ENCODE measurements around the gene FRMPD1. TPM values are rescaled to one million over a fixed set of nuclear protein-coding genes. Genes with fewer than 3 reads are reported as not detected.
"Not testable (repeated sequence)": the region's sequence is repeated elsewhere in the genome, so short reads cannot be mapped to it uniquely, and the experiment has no call there.

Gene FRMPD1
- total RNA-seq, 2 donors from 2014 or later = 0.33 to 0.55 TPM

DNA sequence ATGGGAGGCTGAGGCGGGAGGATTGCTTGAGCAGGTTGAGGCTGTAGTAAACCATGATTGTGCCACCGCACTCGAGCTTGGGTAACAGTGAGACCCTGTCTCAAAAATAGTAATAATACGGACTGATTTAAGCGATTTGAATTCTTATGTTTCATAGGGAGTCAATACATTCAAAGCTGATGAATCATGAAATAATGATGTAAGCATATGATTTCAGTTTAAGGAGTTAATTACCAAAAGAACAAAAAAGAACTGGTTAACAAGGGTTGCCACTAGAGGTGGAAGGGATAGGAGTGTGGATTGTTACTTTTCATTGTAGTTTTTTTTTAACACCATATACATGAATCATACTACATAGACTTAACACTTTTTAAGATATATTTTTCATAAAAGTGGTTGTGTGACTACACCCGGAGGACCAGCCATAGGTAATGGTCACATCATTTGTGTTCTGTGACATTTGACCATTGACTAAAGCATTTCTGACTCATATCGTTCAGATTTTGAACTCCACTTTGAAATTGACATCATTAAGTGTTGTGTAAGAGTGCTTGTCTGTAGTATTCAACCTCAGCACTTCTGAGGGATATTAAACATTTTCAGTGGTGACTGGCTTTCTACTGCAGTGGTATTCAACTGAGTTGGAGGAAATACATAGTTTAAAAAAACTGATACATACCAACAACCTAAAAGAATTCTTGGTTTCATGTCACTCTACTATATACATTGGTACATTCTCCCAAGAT lies 109.8 kb downstream of the FRMPD1 start:
- H3K4me3 ChIP-seq (ENCODE audit: low read length) = no peak overlapping the region
- peaks cover 7% of the 10 kb centered on the region for H3K36me3 ChIP-seq (ENCODE audit: control insufficient read depth, insufficient read depth, low read length)
- no peak overlapping the region for H3K27ac ChIP-seq (ENCODE audit: low read depth, low read length)
- Mint-ChIP-seq H3K4me1 (peaks cover 7% of the 10 kb centered on the region), H3K36me3 (ENCODE audit: low read depth) (peaks cover 28% of the 10 kb centered on the region), H3K4me3 (no peak overlapping the region), H3K27ac (no peak overlapping the region), H3K9me3 (peaks cover 4% of the 10 kb centered on the region), H3K27me3 (ENCODE audit: insufficient read depth) (no peaks in the 10 kb centered on the region)
- peaks cover 4% of the 10 kb centered on the region for H3K4me1 ChIP-seq (ENCODE audit: control insufficient read depth, insufficient read depth, low read length)
- WGBS, 2 experiments (ENCODE audit: insufficient coverage in 1 of 2, insufficient read length in 1 of 2) = 90 to 96% methylated on average over 7 of the region's 7 CpGs
- no peaks in the 10 kb centered on the region for H3K9me3 ChIP-seq (ENCODE audit: control insufficient read depth, low read length)
- no peaks in the 10 kb centered on the region for H3K27me3 ChIP-seq (ENCODE audit: control insufficient read depth, insufficient read depth, low read length, poor library complexity, severe bottlenecking)
- no peak for DNase-seq
- no peak overlapping the region for H3K9ac ChIP-seq (ENCODE audit: extremely low read depth, low read length, poor library complexity, severe bottlenecking)
- TF ChIP-seq, protein P1, sequence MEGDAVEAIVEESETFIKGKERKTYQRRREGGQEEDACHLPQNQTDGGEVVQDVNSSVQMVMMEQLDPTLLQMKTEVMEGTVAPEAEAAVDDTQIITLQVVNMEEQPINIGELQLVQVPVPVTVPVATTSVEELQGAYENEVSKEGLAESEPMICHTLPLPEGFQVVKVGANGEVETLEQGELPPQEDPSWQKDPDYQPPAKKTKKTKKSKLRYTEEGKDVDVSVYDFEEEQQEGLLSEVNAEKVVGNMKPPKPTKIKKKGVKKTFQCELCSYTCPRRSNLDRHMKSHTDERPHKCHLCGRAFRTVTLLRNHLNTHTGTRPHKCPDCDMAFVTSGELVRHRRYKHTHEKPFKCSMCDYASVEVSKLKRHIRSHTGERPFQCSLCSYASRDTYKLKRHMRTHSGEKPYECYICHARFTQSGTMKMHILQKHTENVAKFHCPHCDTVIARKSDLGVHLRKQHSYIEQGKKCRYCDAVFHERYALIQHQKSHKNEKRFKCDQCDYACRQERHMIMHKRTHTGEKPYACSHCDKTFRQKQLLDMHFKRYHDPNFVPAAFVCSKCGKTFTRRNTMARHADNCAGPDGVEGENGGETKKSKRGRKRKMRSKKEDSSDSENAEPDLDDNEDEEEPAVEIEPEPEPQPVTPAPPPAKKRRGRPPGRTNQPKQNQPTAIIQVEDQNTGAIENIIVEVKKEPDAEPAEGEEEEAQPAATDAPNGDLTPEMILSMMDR (conservative IDR thresholded peaks at IDR 0.05) = no peak

DNA sequence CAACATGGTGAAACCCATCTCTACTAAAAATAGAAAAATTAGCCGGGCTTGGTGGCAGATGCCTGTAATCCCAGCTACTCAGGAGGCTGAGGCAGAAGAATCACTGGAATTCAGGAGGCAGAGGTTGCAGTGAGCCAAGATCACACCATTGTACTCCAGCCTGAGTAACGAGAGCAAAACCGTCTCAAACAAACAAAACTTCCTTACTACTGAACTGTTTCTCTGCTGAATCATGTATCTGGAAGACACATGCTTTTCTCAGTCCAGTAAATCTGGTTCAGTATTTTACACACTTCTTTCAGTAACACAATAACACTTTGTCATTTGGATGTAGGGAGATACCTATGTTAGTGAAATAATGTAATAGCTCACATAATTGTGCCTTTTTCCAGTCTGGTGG lies 110.8 kb downstream of the FRMPD1 start:
- H3K36me3 Mint-ChIP-seq (ENCODE audit: low read depth) = peaks cover 35% of the 10 kb centered on the region
- H3K4me1 ChIP-seq (ENCODE audit: control insufficient read depth, insufficient read depth, low read length) = no peaks in the 10 kb centered on the region
- TF ChIP-seq, protein P1 (conservative IDR thresholded peaks at IDR 0.05) = no peak
- 63 to 100% methylated on average over 1 to 3 of the region's 3 CpGs for WGBS, 2 experiments (ENCODE audit: insufficient coverage in 1 of 2, insufficient read length in 1 of 2)
- H3K4me3 ChIP-seq (ENCODE audit: low read length) = no peak overlapping the region
- no peak overlapping the region for H3K9ac ChIP-seq (ENCODE audit: extremely low read depth, low read length, poor library complexity, severe bottlenecking)
- no peak overlapping the region for H3K4me3 Mint-ChIP-seq
- no peaks in the 10 kb centered on the region for H3K27me3 Mint-ChIP-seq (ENCODE audit: insufficient read depth)
- no peak overlapping the region for H3K27ac ChIP-seq (ENCODE audit: low read depth, low read length)
- peaks cover 7% of the 10 kb centered on the region for H3K36me3 ChIP-seq (ENCODE audit: control insufficient read depth, insufficient read depth, low read length)
- H3K27ac Mint-ChIP-seq = no peak overlapping the region
- no peaks in the 10 kb centered on the region for H3K9me3 ChIP-seq (ENCODE audit: control insufficient read depth, low read length)
- H3K27me3 ChIP-seq (ENCODE audit: control insufficient read depth, insufficient read depth, low read length, poor library complexity, severe bottlenecking) = no peaks in the 10 kb centered on the region
- no peak for DNase-seq
- peaks cover 7% of the 10 kb centered on the region for H3K9me3 Mint-ChIP-seq
- no peaks in the 10 kb centered on the region for H3K4me1 Mint-ChIP-seq

DNA sequence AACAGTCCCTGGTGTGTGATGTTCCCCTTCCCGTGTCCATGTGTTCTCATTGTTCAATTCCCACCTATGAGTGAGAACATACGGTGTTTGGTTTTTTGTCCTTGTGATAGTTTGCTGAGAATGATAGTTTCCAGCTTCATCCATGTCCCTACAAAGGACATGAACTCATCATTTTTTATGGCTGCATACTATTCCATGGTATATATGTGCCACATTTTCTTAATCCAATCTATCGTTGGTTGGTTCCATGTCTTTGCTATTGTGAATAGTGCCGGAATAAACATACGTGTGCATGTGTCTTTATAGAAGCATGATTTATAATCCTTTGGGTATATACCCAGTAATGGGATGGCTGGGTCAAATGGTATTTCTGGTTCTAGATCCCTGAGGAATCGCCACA lies 114.5 kb downstream of the FRMPD1 start:
- H3K27ac ChIP-seq (ENCODE audit: low read depth, low read length); H3K27me3 Mint-ChIP-seq (ENCODE audit: insufficient read depth); H3K27me3 ChIP-seq (ENCODE audit: control insufficient read depth, insufficient read depth, low read length, poor library complexity, severe bottlenecking); H3K36me3 ChIP-seq (ENCODE audit: control insufficient read depth, insufficient read depth, low read length); H3K9ac ChIP-seq (ENCODE audit: extremely low read depth, low read length, poor library complexity, severe bottlenecking); DNase-seq; H3K27ac Mint-ChIP-seq; H3K4me1 ChIP-seq (ENCODE audit: control insufficient read depth, insufficient read depth, low read length); H3K9me3 ChIP-seq (ENCODE audit: control insufficient read depth, low read length); H3K4me3 Mint-ChIP-seq; H3K4me1 Mint-ChIP-seq; H3K9me3 Mint-ChIP-seq; H3K4me3 ChIP-seq (ENCODE audit: low read length): not testable (repeated sequence)
- H3K36me3 Mint-ChIP-seq (ENCODE audit: low read depth) = peaks cover 47% of the 10 kb centered on the region
- 77% methylated on average over 5 of the region's 6 CpGs; no CpG with 5 or more reads in 1 of the 2 experiments for WGBS, 2 experiments (ENCODE audit: insufficient coverage in 1 of 2, insufficient read length in 1 of 2)

All from endodermal cell (in vitro differentiated cells).